ENCODE measurements around the gene MATN1.
"Not testable (repeated sequence)": the region's sequence is repeated elsewhere in the genome, so short reads cannot be mapped to it uniquely, and the experiment has no call there.

Gene MATN1

DNA sequence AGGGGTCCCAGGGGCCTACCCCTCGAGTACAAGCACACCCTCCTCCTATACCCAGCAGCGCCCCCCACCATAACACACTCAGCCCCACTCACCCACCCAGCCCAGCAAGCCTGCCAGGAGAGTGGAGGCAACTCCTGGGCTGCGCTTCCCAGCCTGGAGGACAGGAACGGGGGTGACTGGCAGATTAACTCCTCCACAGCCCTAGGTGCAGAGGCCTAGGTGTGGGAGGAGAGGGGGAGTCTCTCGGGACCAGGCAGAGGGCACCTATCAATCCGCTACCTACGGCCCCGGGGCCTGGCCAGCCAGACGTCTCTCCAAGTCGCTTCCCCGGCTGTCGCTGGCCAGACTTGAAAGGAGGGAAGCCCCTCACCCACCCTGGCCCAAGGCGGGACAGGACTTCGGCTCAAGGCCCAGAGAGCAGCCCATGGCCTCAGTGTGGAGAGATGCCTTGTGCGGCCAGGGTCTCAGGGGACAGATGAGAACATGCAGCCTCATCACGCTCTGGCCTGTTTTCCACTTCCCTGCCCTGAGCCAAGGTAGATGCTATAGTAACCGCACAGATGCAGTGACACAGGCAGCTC is 24.9 kb downstream of the MATN1 start:
- DNase-seq (ENCODE audit: low read depth in 2 of 2) = no peak

DNA sequence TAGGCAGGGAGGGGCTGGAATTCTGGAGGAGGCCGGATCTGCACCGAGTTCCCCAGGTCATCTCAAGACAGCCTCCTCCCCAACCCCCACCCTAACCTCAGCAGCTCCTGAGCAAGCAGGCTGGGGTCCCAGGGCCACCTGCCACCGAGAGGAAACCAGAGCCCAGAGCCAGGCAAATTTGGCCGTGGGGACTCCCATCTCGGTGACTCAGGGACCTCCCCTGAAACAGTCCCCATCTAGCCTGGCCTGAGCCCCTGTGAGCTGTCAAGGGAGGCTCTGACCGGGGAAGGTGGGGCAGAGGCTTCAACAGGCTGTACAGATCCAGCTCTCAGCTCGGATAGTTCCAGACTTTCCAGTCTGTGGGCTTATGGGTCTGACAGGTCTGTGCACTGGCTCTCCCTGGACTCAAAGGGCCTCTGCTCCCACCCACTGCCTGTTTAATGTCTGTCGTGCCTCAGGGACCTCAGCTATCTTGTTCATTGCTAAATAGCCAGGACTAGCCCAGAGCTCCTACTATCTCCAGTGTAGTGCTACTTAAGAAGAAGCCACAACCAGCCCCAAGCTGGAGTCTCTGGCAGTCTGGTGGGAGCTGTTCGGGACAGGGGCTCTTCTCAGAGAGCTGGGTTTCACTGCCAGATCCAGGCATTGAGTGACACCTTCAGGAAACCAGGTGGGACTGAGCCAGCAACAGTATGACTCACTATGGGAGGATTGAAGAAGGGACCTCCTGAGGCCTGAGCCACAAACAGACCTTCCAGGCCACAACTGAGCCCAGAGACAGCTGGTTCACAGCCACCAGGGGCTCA is 25.6 kb downstream of the MATN1 start:
- no peak for DNase-seq (ENCODE audit: low read depth in 2 of 2)

- DNase-seq (ENCODE audit: low read depth in 2 of 2) = no peak
Measured at GRCh38 chr1:30696831-30697230, 26.6 kb downstream of the MATN1 start.

DNA sequence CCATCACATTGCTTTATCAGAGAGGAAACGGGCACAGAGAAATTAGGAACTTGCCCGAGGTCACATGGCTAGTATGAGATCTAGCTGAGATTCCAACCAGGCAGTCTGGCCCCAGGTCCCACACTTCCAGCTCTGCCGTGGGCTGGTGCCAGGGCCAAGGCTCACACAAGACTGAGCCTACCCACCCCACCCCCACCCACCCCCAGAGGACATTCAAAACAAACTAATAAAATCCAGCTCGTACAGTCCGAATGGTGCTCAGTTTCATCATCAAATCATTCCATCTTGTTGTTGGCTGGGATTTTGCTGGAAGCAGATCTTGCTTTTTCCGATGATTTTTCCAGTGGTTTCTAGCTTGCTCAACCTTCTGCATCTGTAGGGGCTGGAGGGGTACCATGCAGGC is 27.9 kb downstream of the MATN1 start:
- no peak for DNase-seq (ENCODE audit: low read depth in 2 of 2)

DNA sequence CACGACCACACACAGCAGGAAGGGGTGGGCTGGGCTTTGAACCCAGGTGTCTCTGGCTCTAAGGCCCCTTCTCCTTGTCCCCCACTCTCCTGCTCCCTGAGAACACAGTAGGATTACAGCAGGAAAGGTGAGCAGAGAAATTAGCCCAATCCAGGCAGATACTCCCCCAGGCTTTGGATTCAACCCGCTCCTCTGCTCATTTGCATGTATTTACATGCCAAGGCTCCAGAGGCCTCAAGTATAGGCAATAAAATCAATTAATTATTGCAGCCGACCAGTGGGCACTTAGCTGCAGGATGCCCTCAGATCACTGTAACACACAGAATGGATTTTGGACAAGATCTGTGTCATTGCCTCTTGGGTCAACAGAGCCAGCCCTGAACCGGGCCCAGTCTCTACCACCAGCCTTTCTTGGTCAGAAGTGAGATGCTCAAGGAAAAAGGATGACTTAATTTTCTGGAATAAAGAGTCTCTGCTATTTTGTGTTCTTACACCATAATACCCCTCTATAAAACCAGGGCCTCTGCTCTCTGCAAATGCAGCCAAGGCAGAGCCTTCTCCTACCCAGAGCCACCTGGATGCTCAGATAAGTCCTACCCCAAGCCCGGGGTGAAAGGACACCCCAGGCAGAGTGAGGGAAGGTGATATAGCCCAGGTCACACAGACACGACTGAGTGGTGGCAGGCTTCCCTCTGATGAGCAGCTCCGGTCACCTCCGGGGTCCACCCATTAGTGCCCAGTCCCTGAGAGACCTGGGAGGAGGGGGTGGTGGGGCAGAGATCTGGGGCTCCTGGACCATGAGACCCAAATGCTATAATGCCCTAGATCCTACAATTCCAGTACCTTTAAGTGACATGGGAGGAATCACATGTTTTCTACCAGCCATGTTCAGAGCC is 28.9 kb downstream of the MATN1 start:
- no peak for DNase-seq (ENCODE audit: low read depth in 2 of 2)

- DNase-seq (ENCODE audit: low read depth in 2 of 2) = no peak
Measured at GRCh38 chr1:30693822-30694221, 29.6 kb downstream of the MATN1 start.

GRCh38 chr1:30693366-30693765 is 30.0 kb downstream of the MATN1 start:
- no peak for DNase-seq (ENCODE audit: low read depth in 2 of 2)

- DNase-seq (ENCODE audit: low read depth in 2 of 2) = no peak
Measured at GRCh38 chr1:30692948-30693301, 30.5 kb downstream of the MATN1 start.

GRCh38 chr1:30692201-30692947 is 31.0 kb downstream of the MATN1 start:
- no peak for DNase-seq (ENCODE audit: low read depth in 2 of 2)

DNA sequence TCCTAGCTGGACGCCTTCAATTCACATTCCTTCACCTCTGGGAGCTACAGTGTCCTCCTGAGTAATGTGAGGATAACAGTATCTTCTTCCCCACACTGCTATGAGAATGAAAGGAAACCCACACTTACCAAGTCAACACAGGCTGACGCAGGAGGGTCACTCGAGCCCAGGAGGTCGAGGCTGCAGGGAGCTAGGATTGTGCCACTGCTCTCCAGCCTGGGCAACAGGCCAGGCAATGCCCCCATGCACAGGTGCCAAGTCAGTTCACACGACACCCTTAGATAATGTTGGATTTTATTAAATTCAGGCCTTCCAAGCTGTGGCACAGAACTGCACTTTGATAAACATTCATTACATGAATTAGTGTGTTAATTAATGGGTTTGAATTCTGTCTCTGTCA is 31.9 kb downstream of the MATN1 start:
- DNase-seq (ENCODE audit: low read depth in 2 of 2) = no peak

- DNase-seq (ENCODE audit: low read depth in 2 of 2) = no peak
Measured at GRCh38 chr1:30689901-30690645, 33.3 kb downstream of the MATN1 start.

DNA sequence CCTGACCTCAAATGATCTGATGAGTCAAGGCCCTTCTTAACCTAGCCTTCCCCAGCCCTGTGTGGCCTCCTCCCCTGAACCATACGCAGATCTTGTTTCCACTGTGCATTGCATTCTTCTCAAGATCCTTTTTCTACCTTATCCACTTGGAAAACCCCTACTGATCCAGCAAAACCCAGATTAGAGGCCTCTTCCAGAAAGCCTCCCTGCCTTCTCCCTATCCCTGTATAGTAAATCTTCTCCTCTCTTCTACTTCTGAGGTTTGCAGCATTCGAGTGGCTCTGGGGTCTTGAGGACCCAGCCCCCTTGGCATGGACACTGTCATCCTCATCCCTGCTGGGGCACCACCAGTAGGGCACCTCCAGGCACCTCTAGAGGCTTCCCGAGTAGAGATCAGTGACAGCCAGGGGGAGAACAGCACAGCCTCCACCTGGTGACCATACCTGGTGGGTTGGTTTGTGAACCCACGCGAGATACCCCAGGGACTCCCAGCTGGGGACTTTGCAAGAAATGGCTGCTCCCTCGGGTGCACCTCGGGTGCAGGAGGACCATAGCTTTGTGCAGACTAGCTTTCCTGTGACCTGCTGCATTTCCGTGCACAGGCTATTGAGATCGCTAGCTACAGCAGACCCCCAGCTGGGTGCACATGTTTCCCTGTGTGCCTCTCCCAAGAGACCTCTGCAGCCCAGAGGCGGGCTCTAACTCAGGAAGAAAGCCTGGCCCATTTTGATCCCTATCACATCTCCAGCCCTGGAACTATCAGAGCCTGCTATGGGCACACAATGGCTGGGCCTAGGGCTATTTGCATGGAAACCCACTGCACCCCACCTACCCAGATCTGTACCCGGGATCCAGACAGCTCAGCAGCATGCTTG is 34.2 kb downstream of the MATN1 start:
- no peak for DNase-seq (ENCODE audit: low read depth in 2 of 2)

- DNase-seq (ENCODE audit: low read depth in 2 of 2) = not testable (repeated sequence)
Measured at GRCh38 chr1:30688516-30688915, 34.9 kb downstream of the MATN1 start.

- no peak for DNase-seq (ENCODE audit: low read depth in 2 of 2)
Measured at GRCh38 chr1:30687886-30688285, 35.5 kb downstream of the MATN1 start.

DNA sequence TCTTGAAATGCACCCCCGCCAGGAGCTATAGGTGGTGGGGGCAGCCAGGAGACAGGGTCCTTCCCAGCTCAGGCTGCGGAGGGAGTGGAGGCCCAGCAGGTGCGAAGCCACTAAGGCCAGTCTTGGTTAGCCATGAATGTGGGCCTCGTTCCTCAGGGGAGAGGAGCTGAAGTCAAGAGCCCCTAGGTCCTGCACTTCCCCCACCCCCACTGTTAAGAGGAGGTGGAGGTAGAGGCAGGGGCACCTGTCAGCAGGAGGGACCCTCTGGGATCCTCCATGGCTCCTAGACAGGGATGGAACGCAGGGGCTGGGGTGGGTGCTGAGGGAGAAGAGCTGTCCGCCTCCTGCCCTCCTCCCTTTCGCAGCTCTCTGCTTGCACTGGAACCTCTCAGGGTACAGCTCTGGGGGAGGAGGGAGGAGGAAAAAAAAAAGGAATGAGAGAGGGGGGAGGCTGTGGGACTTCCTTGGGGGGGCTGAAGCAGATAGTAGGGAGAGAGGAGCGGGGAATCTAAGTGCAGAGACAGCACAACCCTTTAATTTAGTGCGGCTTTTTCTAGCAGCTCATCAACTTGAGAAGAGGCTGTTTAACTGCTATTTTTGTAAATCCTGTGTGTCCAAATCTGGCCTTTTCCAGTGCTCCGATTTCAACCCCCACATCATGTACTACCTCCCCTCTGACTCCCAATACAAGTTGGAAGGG is 37.0 kb downstream of the MATN1 start:
- DNase-seq (ENCODE audit: low read depth in 2 of 2) = no peak

- no peak for DNase-seq (ENCODE audit: low read depth in 2 of 2)
Measured at GRCh38 chr1:30685796-30686165, 37.6 kb downstream of the MATN1 start.

DNA sequence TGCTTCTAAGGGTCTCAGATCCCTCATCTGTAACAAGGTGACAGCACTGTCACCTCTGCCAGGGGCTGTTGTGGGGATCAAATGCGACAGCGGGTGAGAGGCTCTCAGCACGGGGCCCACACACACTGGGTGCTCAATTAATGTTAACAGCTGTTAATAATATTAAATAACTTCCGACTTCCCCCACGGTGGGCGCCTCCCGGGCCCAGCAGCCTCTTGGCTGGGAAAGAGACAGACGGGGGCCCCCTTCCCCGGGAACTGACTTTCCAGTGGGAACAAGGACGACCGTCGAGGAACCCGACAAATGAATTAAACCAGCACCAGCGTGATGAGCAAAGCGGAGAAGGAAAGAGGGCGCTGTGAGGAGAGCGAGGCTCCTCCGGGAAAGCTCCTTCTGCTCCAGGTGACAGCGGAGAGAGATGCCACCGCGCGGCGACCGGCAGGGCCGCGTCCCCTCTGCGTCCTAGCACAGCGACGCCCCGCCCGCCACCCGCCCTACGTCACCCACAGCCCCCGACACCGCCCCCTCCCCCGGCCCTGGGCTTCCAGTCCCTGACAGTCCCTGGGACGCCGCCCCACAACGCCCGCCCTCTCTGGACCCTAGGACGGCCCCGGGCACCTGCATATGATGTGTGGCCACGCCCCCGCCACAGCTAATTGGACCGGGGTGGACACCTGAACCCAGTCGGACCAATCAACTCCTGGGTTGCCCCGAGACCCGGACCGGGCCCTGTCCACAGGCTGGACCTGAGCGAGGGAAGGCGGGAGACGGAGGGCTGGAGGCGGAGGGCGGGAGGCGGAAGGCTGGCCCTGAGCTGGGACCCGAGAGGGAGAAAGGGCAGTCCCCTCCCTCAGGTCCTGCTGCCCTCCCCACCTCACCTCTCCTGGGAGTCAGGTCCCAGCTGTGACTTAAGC is 38.2 kb downstream of the MATN1 start:
- DNase-seq (ENCODE audit: low read depth in 2 of 2) = no peak

DNA sequence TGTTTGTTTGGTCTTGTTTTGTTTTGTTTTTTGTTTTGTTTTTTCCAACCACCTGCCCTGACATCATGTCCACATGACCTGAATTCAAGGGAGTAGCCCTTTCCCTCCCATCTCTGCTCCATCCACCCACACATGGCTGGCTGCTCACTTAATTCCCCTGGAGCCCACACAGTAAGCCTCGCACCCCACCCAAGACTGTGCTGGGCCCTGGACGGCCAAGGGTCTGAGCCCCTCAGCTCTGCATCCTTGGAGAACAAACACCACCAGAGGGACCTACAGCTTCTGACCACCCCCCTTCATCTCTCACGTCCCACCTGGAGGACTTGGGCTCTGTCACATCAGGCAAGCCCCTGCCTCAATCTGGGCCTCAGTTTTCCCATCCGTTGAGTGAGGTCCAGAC is 39.1 kb downstream of the MATN1 start:
- no peak for DNase-seq (ENCODE audit: low read depth in 2 of 2)

DNA sequence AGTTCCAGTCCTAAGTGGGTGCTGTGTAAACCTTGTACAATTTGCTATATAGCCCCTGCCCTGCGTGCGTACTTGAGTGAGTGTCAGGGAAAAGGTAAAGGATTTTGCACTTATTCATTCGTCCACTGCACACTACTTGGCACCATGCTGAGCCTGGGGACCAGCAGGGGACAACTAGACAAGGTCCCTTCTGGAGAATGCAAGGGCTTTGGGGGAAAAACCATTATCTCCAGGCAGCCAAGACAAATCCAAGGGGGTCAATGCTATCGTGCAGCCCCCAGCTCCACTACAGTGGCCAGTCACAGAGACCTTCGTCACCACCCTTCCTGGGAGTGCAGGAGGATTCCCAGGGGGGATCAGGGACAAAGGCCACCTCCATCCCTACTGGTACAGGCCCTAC is 39.7 kb downstream of the MATN1 start:
- no peak for DNase-seq (ENCODE audit: low read depth in 2 of 2)
